ENCODE data around the gene KDM4F. TPM values are rescaled to one million over a fixed set of nuclear protein-coding genes. Genes with fewer than 3 reads are reported as not detected.
"Not testable (repeated sequence)": the region's sequence is repeated elsewhere in the genome, so short reads cannot be mapped to it uniquely, and the experiment has no call there.

The KDM4F gene
- not detected for polyA plus RNA-seq (2012; ENCODE audit: low read depth, missing spikeins)

GRCh38 chr11:95049122-95049521 is at the start of gene KDM4F:
Gene KDM4F (plus strand): TSS chr11:95049422.
- not testable (repeated sequence) for DNase-seq (ENCODE audit: insufficient read length, low spot score)
- peak; percentile 79 for FAIRE-seq

- TF ChIP-seq TAF1 (IDR thresholded peaks at IDR 0.05; ENCODE audit: low read depth, low read length) (no peak), SPI1 (IDR thresholded peaks at IDR 0.05; ENCODE audit: low read depth, low read length) (no peak), PAX5 (IDR thresholded peaks at IDR 0.05; ENCODE audit: insufficient read depth, low read length, severe bottlenecking) (no peak), POU2F2 (IDR thresholded peaks at IDR 0.05; ENCODE audit: low read depth, low read length) (no peak), POLR2AphosphoS5 (IDR thresholded peaks at IDR 0.05; ENCODE audit: low read depth, low read length) (no peak), POLR2A (IDR thresholded peaks at IDR 0.05; ENCODE audit: low read depth, low read length) (no peak)
- DNase-seq (ENCODE audit: insufficient read length, low spot score): no peak
- FAIRE-seq: no peak
Observed at GRCh38 chr11:95003716-95004115, 45.5 kb upstream of the KDM4F start.

GRCh38 chr11:95005642-95006041 is 43.6 kb upstream of the KDM4F start:
- FAIRE-seq (no peak), DNase-seq (ENCODE audit: insufficient read length, low spot score) (no peak)
- TF ChIP-seq PAX5 (IDR thresholded peaks at IDR 0.05; ENCODE audit: insufficient read depth, low read length, severe bottlenecking) (no peak), SPI1 (IDR thresholded peaks at IDR 0.05; ENCODE audit: low read depth, low read length) (no peak), POLR2A (IDR thresholded peaks at IDR 0.05; ENCODE audit: low read depth, low read length) (no peak)

- no peak for TF ChIP-seq SPI1 (IDR thresholded peaks at IDR 0.05; ENCODE audit: low read depth, low read length)
- TF ChIP-seq PAX5 (IDR thresholded peaks at IDR 0.05; ENCODE audit: insufficient read depth, low read length, severe bottlenecking): no peak
- TF ChIP-seq POU2F2 (IDR thresholded peaks at IDR 0.05; ENCODE audit: low read depth, low read length): no peak
- FAIRE-seq: no peak
- DNase-seq (ENCODE audit: insufficient read length, low spot score): no peak
Observed at GRCh38 chr11:95011376-95011775, 37.8 kb upstream of the KDM4F start.

- FAIRE-seq: no peak
- no peak for TF ChIP-seq TAF1 (IDR thresholded peaks at IDR 0.05; ENCODE audit: low read depth, low read length)
- no peak for TF ChIP-seq PAX5 (IDR thresholded peaks at IDR 0.05; ENCODE audit: insufficient read depth, low read length, severe bottlenecking)
- no peak for TF ChIP-seq POU2F2 (IDR thresholded peaks at IDR 0.05; ENCODE audit: low read depth, low read length)
- TF ChIP-seq POLR2A (IDR thresholded peaks at IDR 0.05; ENCODE audit: low read depth, low read length): no peak
- TF ChIP-seq SPI1 (IDR thresholded peaks at IDR 0.05; ENCODE audit: low read depth, low read length): no peak
- TF ChIP-seq POLR2AphosphoS5 (IDR thresholded peaks at IDR 0.05; ENCODE audit: low read depth, low read length): no peak
- DNase-seq (ENCODE audit: insufficient read length, low spot score): no peak
Observed at GRCh38 chr11:95014184-95014821, 34.9 kb upstream of the KDM4F start.

- no peak for DNase-seq (ENCODE audit: insufficient read length, low spot score)
- no peak for TF ChIP-seq TAF1 (IDR thresholded peaks at IDR 0.05; ENCODE audit: low read depth, low read length)
- TF ChIP-seq POLR2A (IDR thresholded peaks at IDR 0.05; ENCODE audit: low read depth, low read length): no peak
- TF ChIP-seq POU2F2 (IDR thresholded peaks at IDR 0.05; ENCODE audit: low read depth, low read length): no peak
- no peak for TF ChIP-seq PAX5 (IDR thresholded peaks at IDR 0.05; ENCODE audit: insufficient read depth, low read length, severe bottlenecking)
- TF ChIP-seq POLR2AphosphoS5 (IDR thresholded peaks at IDR 0.05; ENCODE audit: low read depth, low read length): no peak
- no peak for TF ChIP-seq SPI1 (IDR thresholded peaks at IDR 0.05; ENCODE audit: low read depth, low read length)
- FAIRE-seq: no peak
Observed at GRCh38 chr11:95016139-95016538, 33.1 kb upstream of the KDM4F start.

- FAIRE-seq; DNase-seq (ENCODE audit: insufficient read length, low spot score): not testable (repeated sequence)
Observed at GRCh38 chr11:95021468-95021867, 27.8 kb upstream of the KDM4F start.

GRCh38 chr11:95024958-95025357 is 24.3 kb upstream of the KDM4F start, which contains the start of gene KDM4E:
Gene KDM4E (plus strand): TSS chr11:95025258. CDS start chr11:95025558, 300 bp downstream.
- no peak for TF ChIP-seq PAX5 (IDR thresholded peaks at IDR 0.05; ENCODE audit: insufficient read depth, low read length, severe bottlenecking)
- TF ChIP-seq POU2F2 (IDR thresholded peaks at IDR 0.05; ENCODE audit: low read depth, low read length): no peak
- TF ChIP-seq POLR2AphosphoS5 (IDR thresholded peaks at IDR 0.05; ENCODE audit: low read depth, low read length): no peak
- TF ChIP-seq TAF1 (IDR thresholded peaks at IDR 0.05; ENCODE audit: low read depth, low read length): no peak
- no peak for TF ChIP-seq SPI1 (IDR thresholded peaks at IDR 0.05; ENCODE audit: low read depth, low read length)
- no peak for TF ChIP-seq POLR2A (IDR thresholded peaks at IDR 0.05; ENCODE audit: low read depth, low read length)
- FAIRE-seq (no peak), DNase-seq (ENCODE audit: insufficient read length, low spot score) (no peak)

- FAIRE-seq; DNase-seq (ENCODE audit: insufficient read length, low spot score): not testable (repeated sequence)
Observed at GRCh38 chr11:95025594-95025993, 23.6 kb upstream of the KDM4F start.

- DNase-seq (ENCODE audit: insufficient read length, low spot score) (no peak), FAIRE-seq (no peak)
- TF ChIP-seq POLR2A (IDR thresholded peaks at IDR 0.05; ENCODE audit: low read depth, low read length) (no peak), POLR2AphosphoS5 (IDR thresholded peaks at IDR 0.05; ENCODE audit: low read depth, low read length) (no peak), PAX5 (IDR thresholded peaks at IDR 0.05; ENCODE audit: insufficient read depth, low read length, severe bottlenecking) (no peak), SPI1 (IDR thresholded peaks at IDR 0.05; ENCODE audit: low read depth, low read length) (no peak), TAF1 (IDR thresholded peaks at IDR 0.05; ENCODE audit: low read depth, low read length) (no peak), POU2F2 (IDR thresholded peaks at IDR 0.05; ENCODE audit: low read depth, low read length) (no peak)
Observed at GRCh38 chr11:95028357-95028756, 20.9 kb upstream of the KDM4F start.

- FAIRE-seq (no peak), DNase-seq (ENCODE audit: insufficient read length, low spot score) (no peak)
- TF ChIP-seq PAX5 (IDR thresholded peaks at IDR 0.05; ENCODE audit: insufficient read depth, low read length, severe bottlenecking) (no peak), POLR2A (IDR thresholded peaks at IDR 0.05; ENCODE audit: low read depth, low read length) (no peak), SPI1 (IDR thresholded peaks at IDR 0.05; ENCODE audit: low read depth, low read length) (no peak), TAF1 (IDR thresholded peaks at IDR 0.05; ENCODE audit: low read depth, low read length) (no peak), POU2F2 (IDR thresholded peaks at IDR 0.05; ENCODE audit: low read depth, low read length) (no peak), POLR2AphosphoS5 (IDR thresholded peaks at IDR 0.05; ENCODE audit: low read depth, low read length) (no peak)
Observed at GRCh38 chr11:95033051-95033450, 16.2 kb upstream of the KDM4F start.
